Measurements from ENCODE around the gene CLTRN. TPM values are rescaled to one million over a fixed set of nuclear protein-coding genes. Genes with fewer than 3 reads are reported as not detected.
A peak's percentile ranks its signal among the peaks of the same experiment; 100 is the strongest.
"Not testable (repeated sequence)": the region's sequence is repeated elsewhere in the genome, so short reads cannot be mapped to it uniquely, and the experiment has no call there.

CLTRN gene
- polyA plus RNA-seq, 1 donor = 0.83 TPM

GRCh38 chrX:15647510-15647909 lies 17.1 kb downstream of the CLTRN start:
- DNase-seq = not testable (repeated sequence)

- DNase-seq = no peak
These were observed 18.1 kb downstream of the CLTRN start for GRCh38 chrX:15646543-15646942.

- no peak for DNase-seq
These were observed 18.6 kb downstream of the CLTRN start for GRCh38 chrX:15646031-15646430.

DNA sequence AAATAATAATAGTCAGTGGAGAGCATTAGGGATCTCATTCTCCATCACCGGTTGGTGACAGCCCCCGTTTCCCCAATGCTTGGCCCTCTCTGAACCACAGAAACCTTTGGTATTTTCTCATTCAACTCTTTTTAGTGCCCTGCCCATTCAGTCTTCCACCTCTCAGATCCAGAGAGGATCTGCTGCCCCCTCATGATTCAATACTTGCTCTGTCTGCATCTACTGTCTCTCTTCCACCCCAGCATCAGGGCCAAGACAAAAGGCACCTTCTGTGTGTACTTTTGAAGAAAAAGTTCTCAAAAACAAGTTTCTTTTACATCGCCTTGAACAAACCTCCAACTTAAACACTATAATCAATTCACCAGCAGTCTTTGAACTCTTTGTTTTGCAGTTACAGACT lies 19.3 kb downstream of the CLTRN start:
- DNase-seq = no peak

DNA sequence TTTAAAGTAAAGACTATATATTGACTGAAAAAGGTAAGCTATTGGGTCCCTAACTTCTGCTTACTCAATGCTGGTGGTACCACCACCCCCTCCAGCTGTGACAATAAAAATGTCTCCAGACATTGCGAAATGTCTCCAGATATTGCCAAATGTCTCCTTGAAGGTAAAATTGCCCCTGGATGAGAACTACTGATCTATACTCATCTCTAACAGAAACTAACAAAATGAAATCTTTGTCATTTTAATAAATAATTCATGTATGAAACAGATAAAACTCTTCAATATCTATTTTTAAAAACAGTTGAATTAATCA lies 20.1 kb downstream of the CLTRN start:
- no peak for DNase-seq

- no peak for DNase-seq
These were observed 20.6 kb downstream of the CLTRN start for GRCh38 chrX:15643786-15644559.

DNA sequence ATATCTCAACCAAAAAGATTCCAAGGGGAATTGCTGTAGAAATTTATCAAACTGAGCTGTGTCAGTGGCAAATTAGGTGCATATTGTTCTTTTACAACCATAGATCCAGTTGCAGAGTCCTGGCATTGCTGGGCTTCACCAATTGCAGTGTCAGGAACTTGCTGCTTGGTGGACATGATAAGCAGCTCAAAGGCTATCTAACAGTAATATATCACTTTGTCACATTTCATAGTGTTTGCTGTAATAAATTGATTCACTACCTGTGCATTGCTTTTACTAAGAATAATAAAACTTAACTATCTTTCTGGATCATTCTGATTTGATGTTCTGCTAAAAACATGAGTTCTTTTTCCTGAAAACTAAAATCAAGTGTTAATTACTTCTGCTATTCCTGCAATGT lies 33.0 kb downstream of the CLTRN start:
- no peak for DNase-seq

GRCh38 chrX:15623054-15623453 lies 41.6 kb downstream of the CLTRN start:
- peak; percentile 0 for DNase-seq

DNA sequence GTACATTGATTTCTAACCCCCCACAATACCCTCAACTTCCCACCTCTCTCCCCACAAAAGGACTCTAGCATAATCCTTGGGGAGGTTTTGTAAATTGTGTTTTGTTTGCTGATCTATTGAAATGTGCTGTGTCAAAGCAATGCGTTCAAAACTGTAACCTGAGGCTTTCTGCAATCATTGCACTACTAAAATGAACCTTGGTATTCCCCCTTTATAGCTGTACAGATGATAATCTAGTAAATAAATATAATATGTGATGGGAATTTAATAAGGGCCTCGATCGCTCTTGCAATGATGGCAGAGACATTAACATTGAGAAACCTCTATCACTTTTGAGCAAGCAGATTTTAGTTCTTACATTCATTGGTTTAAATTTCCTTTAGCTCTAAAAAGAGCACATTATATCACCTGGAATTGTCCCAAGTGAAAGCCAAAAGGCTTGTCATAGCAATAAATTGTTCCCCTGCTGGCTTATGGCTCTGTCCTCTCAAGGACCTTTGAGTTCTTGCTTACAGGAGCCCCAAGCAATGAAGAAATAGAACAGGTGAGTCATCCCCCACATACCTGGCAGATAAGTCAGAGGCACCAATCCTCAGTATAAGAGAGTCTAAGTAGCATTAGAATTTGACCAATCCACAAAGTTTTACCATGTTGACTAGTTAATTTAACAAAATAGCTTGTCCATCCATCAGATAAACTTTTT lies 45.4 kb downstream of the CLTRN start:
- DNase-seq = peak; percentile 0

- DNase-seq = no peak
These were observed 47.5 kb downstream of the CLTRN start for GRCh38 chrX:15617111-15617510.

- DNase-seq = no peak
These were observed 48.1 kb downstream of the CLTRN start for GRCh38 chrX:15616531-15616930.

DNA sequence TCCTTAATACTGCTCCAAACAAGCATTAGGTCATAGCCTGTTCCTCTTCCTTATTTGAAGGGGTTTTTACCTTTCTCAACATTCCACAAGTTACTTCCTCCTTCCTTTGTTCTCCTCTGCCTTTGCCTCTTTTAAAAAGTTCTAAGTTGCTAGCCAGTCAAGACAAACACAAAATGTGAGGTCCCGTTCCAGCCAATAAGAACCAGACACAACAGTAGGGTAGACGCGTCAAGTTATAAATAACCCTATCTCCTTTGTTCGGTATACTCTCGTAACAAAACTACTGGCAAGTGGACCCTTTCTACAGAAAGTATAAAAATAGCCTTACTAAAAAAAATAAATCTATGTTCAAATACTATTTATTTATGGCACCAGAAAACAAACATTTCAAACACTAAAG lies 57.5 kb downstream of the CLTRN start:
- no peak for DNase-seq

DNA sequence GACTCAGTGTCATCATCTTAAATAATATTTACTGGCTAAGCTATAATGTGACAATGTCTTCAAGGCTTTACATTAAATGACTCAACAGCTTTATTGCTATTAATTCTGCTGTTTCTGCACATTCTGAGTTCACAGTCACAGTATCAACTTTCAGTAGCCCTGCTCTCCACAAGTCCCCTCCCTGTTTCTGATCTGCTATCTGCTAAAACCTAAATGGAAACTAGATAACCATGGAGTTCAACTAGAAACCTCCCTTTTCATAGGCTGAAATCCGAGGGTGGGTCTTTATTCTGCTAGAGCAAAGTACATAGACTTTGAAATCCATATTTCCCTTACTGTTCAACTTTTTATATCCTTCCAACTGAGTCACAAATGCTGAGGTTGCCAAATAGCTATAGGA lies 58.5 kb downstream of the CLTRN start:
- no peak for DNase-seq

DNA sequence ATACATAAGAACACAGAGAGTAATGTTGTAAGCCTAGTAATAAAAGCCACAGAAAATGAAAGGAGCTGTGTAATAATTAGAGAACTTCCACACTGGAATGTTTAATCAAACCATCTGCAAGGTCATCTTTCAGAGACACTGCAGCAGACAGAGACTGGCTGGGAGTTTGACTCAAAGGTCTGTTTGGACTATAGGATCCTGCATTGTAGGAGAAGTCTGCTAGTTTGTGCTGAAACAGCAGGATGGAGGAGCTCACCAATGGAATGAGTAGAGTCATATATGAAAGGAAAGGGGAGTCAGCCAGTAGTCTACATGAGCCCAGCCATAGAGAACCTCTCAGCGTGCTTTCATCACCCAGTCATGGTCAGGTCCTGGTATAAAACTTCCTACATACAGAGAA lies 59.4 kb downstream of the CLTRN start:
- no peak for DNase-seq

DNA sequence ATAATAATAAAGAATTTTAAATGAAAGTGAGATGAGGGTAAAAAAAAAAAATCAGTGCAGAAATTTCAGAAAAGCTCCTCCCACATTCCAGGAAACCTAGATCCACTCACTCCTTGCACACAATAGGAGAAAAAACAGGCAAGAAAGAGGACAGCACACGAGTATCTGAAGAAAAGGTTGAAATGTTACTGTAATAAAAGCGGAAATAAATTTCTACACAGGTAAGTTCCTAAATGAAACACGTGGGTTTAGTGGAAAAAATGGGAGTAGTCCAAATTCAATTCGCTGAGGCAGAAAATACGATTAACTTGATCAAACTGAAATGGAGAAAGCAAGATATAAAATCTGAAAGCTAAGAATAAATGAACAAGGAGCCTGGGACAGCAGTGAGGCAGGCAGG lies 61.8 kb downstream of the CLTRN start:
- no peak for DNase-seq

DNA sequence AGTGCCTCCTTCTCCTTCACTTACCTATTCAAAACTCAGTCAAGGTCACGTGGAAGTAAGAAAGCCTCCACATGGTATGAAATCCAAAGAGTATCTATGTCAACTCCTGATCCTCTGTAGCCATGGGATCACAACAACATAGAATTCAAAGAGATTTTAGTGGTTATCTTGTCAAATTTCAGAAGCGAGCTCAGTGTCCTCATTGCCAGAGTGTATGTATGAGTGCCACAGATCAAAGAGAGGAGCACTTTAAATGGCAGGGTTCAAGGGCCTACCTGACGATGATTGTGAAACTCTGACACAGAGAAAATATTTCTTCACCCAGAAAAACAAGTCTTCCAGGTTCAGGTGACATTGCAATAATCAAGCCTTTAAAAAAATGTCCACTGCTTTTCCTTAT lies 62.7 kb downstream of the CLTRN start:
- DNase-seq = no peak

GRCh38 chrX:15600745-15601144 lies 63.9 kb downstream of the CLTRN start, which contains the start of gene ACE2:
TSS of gene ACE2 (minus strand) at chrX:15600960. CDS start at chrX:15600911, 49 bp downstream.
- DNase-seq = no peak

DNA sequence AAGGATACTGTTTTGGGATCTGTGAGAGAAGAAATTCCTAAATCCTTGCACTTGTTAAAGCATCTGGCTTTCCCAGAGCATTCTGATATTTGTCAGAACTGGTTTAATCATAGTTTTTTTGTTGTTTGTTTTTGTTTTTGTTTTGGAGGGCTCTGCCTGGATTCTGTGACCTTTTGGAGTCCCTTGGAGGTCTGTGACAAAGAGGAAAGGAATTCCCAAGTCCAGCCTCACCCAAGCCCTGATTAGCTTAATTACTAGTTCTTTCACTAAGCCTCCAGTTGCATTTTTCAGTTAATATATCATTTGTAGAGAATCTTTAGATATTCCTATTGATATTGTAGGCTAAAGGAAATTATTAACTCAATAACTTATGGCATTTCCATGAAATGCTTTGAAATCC lies 64.6 kb downstream of the CLTRN start:
- no peak for DNase-seq

DNA sequence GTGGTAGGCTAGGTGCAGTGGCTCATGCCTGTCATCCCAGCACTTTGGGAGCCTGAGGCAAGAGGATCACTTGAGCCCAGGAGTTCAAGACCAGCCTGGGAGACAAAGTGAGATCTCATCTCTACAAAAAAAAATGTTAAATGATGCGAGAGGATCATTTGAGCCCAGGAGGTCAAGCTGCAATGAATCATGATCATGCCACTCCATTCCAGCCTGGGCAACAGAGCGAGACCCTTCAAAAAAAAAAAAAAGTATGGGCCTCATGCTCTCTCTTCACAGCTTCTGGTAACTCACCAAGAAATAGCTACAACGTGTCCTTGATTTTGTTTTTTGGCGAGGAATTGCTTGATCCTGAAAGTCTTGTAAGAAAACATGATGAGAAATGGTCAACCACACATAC lies 65.1 kb downstream of the CLTRN start:
- DNase-seq = no peak

GRCh38 chrX:15598026-15598425 lies 66.6 kb downstream of the CLTRN start:
- DNase-seq = no peak

DNA sequence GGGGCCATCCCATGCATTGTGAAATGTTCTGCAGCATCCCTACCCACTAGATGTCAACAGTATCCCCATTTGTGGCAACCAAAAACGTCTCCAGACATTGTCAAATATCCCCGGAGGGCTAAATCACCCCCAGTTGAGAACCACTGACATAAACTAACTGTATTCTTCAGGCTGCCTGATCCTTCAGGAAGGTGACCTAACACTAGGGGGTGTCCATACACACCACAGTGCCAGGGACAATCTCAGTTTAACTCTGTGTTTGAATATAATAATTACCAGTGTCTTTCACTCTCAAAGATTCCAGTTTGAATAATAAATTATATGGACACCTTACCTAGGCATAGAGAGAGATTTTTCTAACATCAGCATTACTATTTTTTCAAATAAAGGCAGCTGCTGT lies 70.2 kb downstream of the CLTRN start:
- DNase-seq = no peak

DNA sequence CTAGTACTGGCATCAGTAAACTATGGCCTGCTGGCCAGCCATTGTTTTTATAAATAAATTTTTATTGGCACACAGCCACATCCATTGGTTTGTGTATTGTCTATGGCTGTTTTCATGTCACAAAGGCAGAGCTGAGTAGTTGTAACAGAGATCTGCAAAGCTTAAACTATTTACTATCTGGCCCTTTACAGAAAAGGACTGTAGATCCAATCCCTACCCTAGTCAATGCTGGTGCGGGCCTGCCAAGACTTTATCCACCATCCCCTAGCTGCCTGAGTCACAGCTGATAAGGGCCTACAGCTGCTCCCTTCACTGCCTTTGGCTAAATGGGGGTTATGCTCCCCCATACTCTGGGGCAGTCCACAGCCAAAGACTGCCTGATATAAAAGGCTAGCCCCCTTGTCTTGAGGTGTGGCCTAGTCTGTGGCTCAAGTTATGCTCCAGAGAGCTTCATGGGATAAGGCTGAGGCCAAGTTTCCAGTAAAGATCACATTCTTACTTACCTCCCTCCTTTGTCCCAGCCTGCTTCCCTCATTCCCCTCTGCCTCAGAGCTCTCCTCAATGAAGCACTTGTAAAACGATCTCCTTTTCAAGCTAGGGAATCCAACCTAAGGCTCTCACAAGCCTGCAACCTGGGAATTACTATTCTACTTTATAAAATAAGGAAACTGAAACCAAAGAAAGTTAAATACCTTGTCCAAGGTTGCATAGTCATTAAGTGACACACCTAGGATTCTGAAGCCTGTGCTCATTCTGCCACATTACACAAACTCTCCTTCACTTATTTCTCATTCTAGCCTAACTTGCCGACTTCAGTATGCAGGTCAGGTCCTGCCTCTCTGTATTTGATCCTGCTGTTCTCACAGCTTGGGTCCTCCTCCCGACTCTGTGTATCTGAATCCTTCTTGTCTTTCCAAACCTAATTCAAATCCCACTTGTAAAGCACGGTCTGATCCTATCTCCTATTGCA lies 84.5 kb downstream of the CLTRN start:
- DNase-seq = no peak

All from hindlimb muscle (tissue), 1 donor.